MCF 10A (cell line): ENCODE results near the gene SOAT2. TPM values are rescaled to one million over a fixed set of nuclear protein-coding genes. Genes with fewer than 3 reads are reported as not detected.

ENCODE experiments used
- BruUV-seq: library from RNA; stranded (reverse); fragments of 400-500 nt; replicated peaks from 2 replicates; lab custom pipeline; 2021; lab: Mats Ljungman, UMichigan
- CTCF ChIA-PET: fragments of 300-600 bp; sonication (Branson Sonifier 250); formaldehyde crosslinking; extraction: SDS; loops from one replicate; lab custom pipeline; 2021; ENCODE audit warnings: antibody characterized with exemption, inconsistent platforms; lab: Yijun Ruan, JAX
- POLR2A ChIA-PET: fragments of 300-600, 350-650 bp; sonication (Branson Sonifier 250); formaldehyde crosslinking; extraction: SDS; loops from one replicate; lab custom pipeline; 2020; ENCODE audit warnings: antibody characterized with exemption, inconsistent platforms; lab: Yijun Ruan, JAX
- DNase-seq: peaks from one replicate; pipeline ENCODE4 v3.0.0-alpha.2; 2018; ENCODE audit not compliant: unreplicated experiment
- H3K27ac Mint-ChIP-seq: one replicate; pipeline ENCODE4 v1.8.0; 2022; ENCODE audit warnings: mild to moderate bottlenecking, low read depth, mixed read lengths; ENCODE audit not compliant: unreplicated experiment
- H3K27me3 Mint-ChIP-seq: one replicate; pipeline ENCODE4 v1.8.0; 2022; ENCODE audit warnings: mixed read lengths; ENCODE audit not compliant: insufficient read depth, unreplicated experiment
- H3K36me3 Mint-ChIP-seq: one replicate; pipeline ENCODE4 v1.8.0; 2022; ENCODE audit warnings: mild to moderate bottlenecking, moderate library complexity, mixed read lengths; ENCODE audit not compliant: insufficient read depth, unreplicated experiment
- H3K4me1 Mint-ChIP-seq: one replicate; pipeline ENCODE4 v1.8.0; 2022; ENCODE audit warnings: mixed read lengths; ENCODE audit not compliant: insufficient read depth, unreplicated experiment
- H3K4me3 Mint-ChIP-seq: one replicate; pipeline ENCODE4 v1.8.0; 2022; ENCODE audit warnings: mild to moderate bottlenecking, moderate library complexity, mixed read lengths; ENCODE audit not compliant: unreplicated experiment
- H3K9me3 Mint-ChIP-seq: one replicate; pipeline ENCODE4 v1.8.0; 2022; ENCODE audit warnings: mixed read lengths; ENCODE audit not compliant: unreplicated experiment
- CTCF ChIP-seq: fragments of 200-600 bp; IDR thresholded peaks from one replicate; pipeline ENCODE4 v1.8.0; 2022; ENCODE audit warnings: antibody characterized with exemption, mild to moderate bottlenecking; ENCODE audit not compliant: unreplicated experiment
- intact Hi-C: fragments of 100-400 bp; cut with micrococcal nuclease; formaldehyde crosslinking; loops from 2 replicates; pipeline ENCODE4 v1.14.1; 2022
- total RNA-seq: library from RNA; stranded (reverse); gene quantifications from 2 replicates; pipeline ENCODE4 v1.2.3, GENCODE V29; 2022

SOAT2 gene
- total RNA-seq, 1 experiment from 2014 or later: not detected

- Mint-ChIP-seq H3K36me3 (no peaks in the 10 kb centered on the region), H3K4me1 (peaks cover 26% of the 10 kb centered on the region), H3K27me3 (no peaks in the 10 kb centered on the region), H3K27ac (no peak overlapping the region), H3K9me3 (no peaks in the 10 kb centered on the region), H3K4me3 (no peak overlapping the region)
- ChIA-PET CTCF (interaction anchor here (0.6 to 14.2 kb wide), 10 partner anchors 10 to 1073 kb away, joined by 3 to 267 read pairs (median 4); partner anchors contain the start of gene SPRYD3), POLR2A (interaction anchor here (1.1 to 5.7 kb wide), 3 partner anchors 21 to 37 kb away, joined by 4 to 55 read pairs (median 39); partner anchors contain the start of gene SPRYD3)
- intact Hi-C loops: no loop called here
- no TSS peak for BruUV-seq
- no peak for DNase-seq
- TF ChIP-seq CTCF: no peak
These were observed 2.7 kb upstream of the SOAT2 start for GRCh38 chr12:53100466-53101151.

GRCh38 chr12:53101266-53101665 is 2.0 kb upstream of the SOAT2 start:
- POLR2A ChIA-PET: interaction anchor here (5.7 kb wide), 1 partner anchor 35 kb away, joined by 39 read pairs; no protein-coding TSS in a partner anchor
- no peaks in the 10 kb centered on the region for H3K36me3 Mint-ChIP-seq
- no TSS peak for BruUV-seq
- H3K27me3 Mint-ChIP-seq: no peaks in the 10 kb centered on the region
- intact Hi-C loops: no loop called here
- no peak overlapping the region for H3K4me3 Mint-ChIP-seq
- H3K4me1 Mint-ChIP-seq: peaks cover 26% of the 10 kb centered on the region
- DNase-seq: no peak
- TF ChIP-seq CTCF: no peak
- CTCF ChIA-PET: interaction anchor here (0.6 to 14.2 kb wide), 5 partner anchors 11 to 1074 kb away, joined by 3 to 267 read pairs (median 3); no protein-coding TSS in a partner anchor
- no peak overlapping the region for H3K27ac Mint-ChIP-seq
- no peaks in the 10 kb centered on the region for H3K9me3 Mint-ChIP-seq

GRCh38 chr12:53101931-53102781 is 1.1 kb upstream of the SOAT2 start:
- ChIA-PET CTCF (interaction anchor here (0.5 to 14.2 kb wide), 6 partner anchors 14 to 1019 kb away, joined by 3 to 267 read pairs (median 3); no protein-coding TSS in a partner anchor), POLR2A (interaction anchor here (0.6 to 5.7 kb wide), 5 partner anchors 23 to 48 kb away, joined by 3 to 39 read pairs (median 7); partner anchors contain the start of gene SPRYD3)
- BruUV-seq: no TSS peak
- no peak overlapping the region for H3K27ac Mint-ChIP-seq
- no peaks in the 10 kb centered on the region for H3K9me3 Mint-ChIP-seq
- no peak overlapping the region for H3K4me3 Mint-ChIP-seq
- no peak for DNase-seq
- intact Hi-C loops: no loop called here
- H3K27me3 Mint-ChIP-seq: no peaks in the 10 kb centered on the region
- no peak for TF ChIP-seq CTCF
- no peaks in the 10 kb centered on the region for H3K36me3 Mint-ChIP-seq
- H3K4me1 Mint-ChIP-seq: peaks cover 20% of the 10 kb centered on the region
